HCT116 (cell line): Measurements from ENCODE around the gene TNFSF8.

ENCODE experiments used
- CTCF ChIP-seq, 3 experiments: fragments of 200-600 bp in 1 of 3; sonication (generic) in 1 of 3; IDR thresholded peaks in 2 of 3; conservative IDR thresholded peaks in 1 of 3; 2 replicates each; pipeline ENCODE4 v1.5.1; 2012 to 2017; ENCODE audit warnings: low read depth in 2 of 3, low read length in 2 of 3, antibody characterized with exemption in 1 of 3, borderline replicate concordance in 1 of 3, control low read depth in 1 of 3, mild to moderate bottlenecking in 1 of 3, mixed read lengths in 1 of 3, mixed run types in 1 of 3, moderate library complexity in 1 of 3; ENCODE audit not compliant: insufficient read depth in 1 of 3
- EZH2 ChIP-seq: fragments of 200-600 bp; sonication (generic); IDR thresholded peaks from 2 replicates; pipeline ENCODE4 v1.6.1; 2017; ENCODE audit warnings: antibody characterized with exemption, mixed run types
- EZH2phosphoT487 ChIP-seq: fragments of 200-600 bp; IDR thresholded peaks from 2 replicates; pipeline ENCODE4 v1.6.1; 2018; ENCODE audit warnings: antibody characterized with exemption, borderline replicate concordance
- MAX ChIP-seq: IDR thresholded peaks from 2 replicates; pipeline ENCODE4 v1.6.1; 2012
- POLR2A ChIP-seq: IDR thresholded peaks from 2 replicates; pipeline ENCODE4 v1.7.0; 2011; ENCODE audit warnings: borderline replicate concordance; ENCODE audit not compliant: insufficient read depth, insufficient read length; ENCODE audit errors: extremely low read depth
- RAD21 ChIP-seq: IDR thresholded peaks from 2 replicates; pipeline ENCODE4 v1.6.1; 2012; ENCODE audit warnings: low read depth, mild to moderate bottlenecking

- TF ChIP-seq CTCF (IDR thresholded peaks at IDR 0.05 in 2 of 3, conservative IDR thresholded peaks at IDR 0.05 in 1 of 3; ENCODE audit: borderline replicate concordance in 1 of 3, insufficient read depth in 1 of 3, low read depth in 2 of 3, low read length in 2 of 3) (no peak), EZH2phosphoT487 (no peak), EZH2 (no peak), POLR2A (no peak), MAX (no peak), RAD21 (no peak)
Measured at GRCh38 chr9:114960276-114960675, 29.9 kb upstream of the TNFSF8 start.
